CD4-positive, alpha-beta T cell treated with Interleukin-4 for 1 hour (primary cell): ENCODE data around the gene TCEA3.

Source experiments
- DNase-seq, 2 donors: peaks; one replicate each; pipeline ENCODE4 v3.0.0-alpha.2; 2020 to 2022

TCEA3 gene

DNA sequence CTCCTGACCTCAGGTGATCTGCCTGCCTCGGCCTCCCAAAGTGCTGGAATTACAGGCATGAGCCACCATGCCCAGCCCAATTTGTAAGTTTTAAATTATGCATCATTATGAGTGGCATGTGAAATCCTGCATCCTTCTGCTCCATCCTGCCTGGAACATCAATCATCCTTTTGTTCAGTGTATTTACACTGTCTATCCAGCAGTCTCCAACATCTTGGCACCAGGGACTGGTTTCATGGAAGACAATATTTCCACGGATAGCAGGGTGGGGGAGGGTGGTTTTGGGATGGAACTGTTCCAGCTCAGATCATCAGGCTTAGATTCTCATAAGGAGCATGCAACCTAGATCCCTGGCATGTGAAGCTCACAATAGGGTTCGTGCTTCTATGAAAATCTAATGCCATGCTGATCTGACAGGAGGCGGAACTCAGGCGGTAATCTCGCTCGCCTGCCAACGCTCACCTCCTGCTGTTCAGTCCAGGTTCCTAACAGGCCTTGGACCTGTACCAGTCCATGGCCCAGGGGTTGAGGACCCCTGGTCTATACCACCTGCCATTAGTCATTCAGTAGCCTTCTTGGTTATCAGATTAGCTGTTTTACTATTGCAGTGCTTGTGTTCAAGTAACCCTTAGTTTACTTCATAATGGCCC is 22.2 kb upstream of the TCEA3 start:
- DNase-seq, result no peak

DNA sequence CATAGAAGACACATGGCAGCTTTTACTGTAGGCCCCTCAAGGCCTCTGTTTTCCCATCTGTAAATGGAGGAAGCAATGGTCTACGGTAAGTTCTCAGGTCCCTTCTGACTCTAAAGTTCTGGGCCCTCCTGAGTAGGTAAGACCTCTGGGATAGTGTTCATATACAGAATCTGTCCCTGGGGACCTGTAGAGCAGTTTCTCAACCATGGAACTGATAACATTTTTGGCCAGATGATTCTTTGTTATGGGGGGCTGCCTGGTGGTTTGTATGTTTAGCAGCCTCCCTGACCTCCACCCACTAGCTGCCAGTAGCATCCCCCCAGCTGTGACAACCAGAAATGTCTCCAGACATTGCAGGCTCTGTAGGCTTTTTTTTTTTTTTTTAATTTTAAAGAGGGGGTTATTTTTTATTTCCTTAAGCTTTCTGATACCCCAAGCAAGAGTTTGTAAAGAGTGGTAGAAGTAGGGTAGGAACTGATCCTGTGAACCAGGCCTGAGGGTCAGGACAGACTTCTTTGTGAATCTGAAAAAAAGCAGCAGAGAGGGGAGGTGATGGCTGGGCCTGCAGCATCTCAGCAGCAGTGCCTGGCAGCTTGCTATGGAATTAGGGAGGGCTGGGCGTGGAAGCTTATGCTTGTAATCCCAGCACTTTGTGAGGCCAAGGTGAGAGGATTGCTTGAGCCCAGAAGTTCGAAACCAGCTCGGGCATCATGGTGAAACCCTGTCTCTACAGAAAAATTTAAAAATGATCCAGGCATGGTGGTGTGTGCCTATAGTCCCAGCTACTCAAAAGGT is 20.2 kb upstream of the TCEA3 start:
- DNase-seq, result no peak

DNA sequence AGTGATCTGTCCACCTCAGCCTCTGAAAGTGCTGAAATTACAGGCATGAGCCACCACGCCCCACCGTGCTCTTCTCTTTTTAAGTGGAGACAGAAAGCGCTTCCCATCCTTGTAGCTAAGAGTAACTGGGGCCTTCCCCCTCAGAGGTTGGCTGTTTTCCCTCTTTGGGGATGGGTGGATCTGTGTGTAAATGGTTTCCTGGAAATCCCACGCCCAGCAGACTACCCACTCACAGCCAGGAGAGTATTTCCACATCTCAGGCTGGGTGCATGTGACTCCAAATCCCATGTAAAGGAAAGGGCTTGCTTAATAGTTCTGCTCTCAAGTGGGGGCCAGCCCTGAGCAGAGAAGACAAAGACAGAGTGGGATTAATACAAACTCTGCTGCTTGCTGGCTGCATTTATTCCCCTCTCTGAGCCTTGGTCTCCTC is 19.6 kb upstream of the TCEA3 start:
- no peak for DNase-seq

GRCh38 chr1:23442751-23443150 is 18.2 kb upstream of the TCEA3 start:
- DNase-seq, result no peak

DNA sequence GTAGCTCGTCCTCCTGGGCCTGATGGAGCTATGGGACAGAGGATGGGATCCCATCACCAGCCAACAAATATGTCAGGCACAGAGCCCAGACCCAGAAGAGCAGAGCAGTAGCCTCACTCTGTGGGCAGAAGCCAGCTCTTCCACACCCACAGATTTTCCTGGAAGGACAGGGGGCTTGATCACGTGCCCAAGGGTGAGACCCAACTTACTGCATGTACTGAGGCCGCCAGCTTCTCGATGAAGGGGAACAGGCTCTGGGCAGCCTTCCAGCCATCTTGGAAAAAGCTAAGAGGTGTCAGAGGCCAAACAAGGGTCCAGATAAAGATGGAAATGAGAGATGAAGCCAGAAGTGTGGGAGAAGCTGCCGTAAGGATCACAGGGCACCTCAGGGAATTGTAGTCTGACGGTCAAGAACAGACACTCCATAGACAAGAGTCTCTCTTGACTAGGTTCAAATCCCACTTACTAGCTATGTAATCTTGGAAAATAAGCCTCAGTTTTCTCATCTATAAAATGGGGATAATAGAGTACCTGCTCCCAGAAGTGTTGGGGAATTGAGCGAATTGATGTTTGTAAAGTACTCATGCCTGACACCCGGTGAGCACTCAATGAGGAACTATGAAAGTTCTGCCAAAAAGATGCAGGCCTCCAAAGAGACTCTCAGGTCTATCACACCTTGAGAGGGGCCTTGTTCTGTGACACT is 17.0 kb upstream of the TCEA3 start:
- no peak for DNase-seq

DNA sequence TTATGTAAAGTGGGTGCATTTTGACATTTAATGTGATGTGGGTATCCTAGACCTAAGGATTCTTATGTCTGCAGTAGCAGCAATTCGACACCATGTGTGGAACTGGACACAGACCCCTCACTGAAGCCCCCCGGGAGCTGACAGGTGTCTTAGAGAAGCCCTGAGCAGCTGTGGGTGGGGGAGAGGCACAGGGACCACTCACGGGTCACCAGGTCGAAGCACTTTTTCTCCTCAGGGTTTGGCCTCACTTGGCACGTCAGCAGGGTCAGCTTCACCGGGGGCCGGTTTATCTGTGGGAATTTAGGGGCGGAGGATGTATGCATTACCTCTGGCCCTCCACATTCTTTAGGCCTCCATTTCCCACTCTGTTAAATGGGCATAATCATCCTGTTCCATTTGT is 14.0 kb upstream of the TCEA3 start:
- DNase-seq, result no peak

GRCh38 chr1:23437355-23437664 is 12.8 kb upstream of the TCEA3 start:
- DNase-seq, result no peak

DNA sequence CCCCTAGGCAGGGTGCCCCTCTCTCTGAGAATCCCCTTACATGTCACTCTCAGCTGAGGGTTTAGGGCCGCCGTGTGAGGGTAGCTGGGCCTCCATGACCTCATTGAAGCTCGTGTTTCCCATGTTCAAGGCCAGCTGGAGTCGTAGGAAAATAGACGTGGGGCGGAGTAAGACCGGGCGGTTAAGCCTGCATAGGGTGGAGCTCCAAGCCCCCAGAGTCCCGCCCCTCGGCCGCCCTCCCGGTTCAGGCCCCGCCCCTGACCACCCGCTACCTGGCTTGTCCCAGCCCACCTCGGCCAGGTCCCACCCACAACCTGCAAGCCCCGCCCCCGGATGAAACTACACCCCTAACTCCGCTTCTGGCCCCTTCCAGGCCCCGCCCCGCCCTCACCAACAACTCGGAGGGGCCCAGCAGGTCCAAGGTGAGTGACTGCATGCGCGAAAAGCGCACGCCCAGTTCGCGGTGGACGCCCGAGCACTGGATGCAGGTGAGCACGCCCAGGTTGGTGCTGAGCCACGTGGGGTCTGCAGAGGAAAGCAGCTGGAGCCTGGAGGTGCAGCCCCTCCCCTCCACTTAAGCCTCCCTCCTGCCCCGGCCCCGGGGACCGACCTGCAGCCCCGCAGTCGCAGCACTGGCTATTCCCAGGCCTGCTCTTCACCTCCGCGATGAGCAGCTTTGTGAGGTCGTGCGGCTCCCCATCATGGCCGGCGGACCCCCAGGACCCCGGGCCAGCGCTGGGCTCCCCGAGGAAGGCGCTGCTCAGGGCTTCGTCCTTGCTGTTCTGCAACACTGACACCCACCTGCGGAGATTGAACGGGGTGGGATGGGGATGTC is 12.2 kb upstream of the TCEA3 start:
- DNase-seq, result peak; percentile 58 to 60

DNA sequence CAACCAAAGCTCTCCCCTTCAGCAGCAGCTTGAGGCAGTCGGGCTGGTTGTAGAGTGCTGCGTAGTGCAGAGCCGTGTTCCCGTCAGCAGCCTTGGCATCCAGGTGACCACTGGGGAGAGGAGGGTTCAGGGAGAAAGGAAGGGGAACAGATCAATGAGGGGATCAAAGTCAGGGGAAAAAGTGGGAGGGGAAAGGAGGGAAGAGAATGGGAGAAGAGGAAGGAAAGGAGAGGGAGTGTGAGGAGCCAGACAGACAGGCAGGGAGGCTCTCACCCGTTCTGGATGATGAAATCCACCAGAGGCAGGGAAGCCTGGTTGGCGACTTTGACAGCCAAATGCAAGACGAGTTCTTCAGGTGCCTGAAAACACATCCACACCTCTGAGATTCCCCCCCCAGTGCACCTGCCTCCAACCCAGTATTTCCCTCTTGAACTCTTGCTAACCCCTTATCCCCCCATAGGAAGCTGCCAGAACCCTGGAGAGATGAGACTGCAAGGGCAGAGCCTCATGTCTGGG is 9.8 kb upstream of the TCEA3 start:
- DNase-seq, result no peak

DNA sequence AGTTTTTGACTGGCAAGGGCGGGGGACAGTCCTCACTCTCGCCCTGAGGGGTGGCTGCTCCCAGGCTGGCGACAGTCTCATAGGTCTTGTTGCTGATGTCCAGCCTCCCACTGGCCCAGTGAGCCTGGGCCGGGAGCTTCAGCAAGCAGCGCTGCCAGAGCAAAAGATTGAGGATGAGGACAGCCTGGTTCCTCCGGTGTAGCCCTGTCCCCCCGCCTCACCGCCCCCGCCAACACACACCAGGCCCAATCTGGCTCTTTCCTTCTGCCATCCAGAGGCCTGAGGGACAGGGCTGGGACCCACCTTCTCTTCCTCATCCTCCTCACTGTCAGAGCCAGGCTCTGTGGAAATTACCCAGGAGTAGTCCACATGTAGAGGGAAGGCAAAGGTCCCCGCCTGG is 8.6 kb upstream of the TCEA3 start:
- no peak for DNase-seq

- DNase-seq, result no peak
Measured at GRCh38 chr1:23431431-23431830, 6.9 kb upstream of the TCEA3 start.

DNA sequence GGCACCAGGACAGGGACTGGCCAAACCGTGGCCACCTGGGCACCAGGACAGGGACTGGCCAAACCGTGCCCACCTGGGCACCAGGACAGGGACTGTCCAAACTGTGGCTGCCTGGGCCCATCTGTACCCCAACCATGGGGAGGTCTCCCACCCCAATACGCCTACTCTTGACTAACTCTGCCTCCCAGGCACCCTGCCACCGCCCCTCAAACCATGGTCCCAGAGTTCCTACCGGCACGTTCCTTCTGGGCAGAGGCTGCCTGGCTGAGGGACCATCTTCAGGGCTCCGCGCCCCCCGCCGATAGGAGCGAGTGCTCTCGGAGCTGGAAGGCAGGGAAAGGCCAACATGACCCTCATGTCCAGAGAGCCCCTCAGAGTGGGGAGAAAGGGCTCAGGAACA is 6.3 kb upstream of the TCEA3 start:
- DNase-seq, result no peak

GRCh38 chr1:23428136-23428905 is 3.8 kb upstream of the TCEA3 start:
- no peak for DNase-seq

DNA sequence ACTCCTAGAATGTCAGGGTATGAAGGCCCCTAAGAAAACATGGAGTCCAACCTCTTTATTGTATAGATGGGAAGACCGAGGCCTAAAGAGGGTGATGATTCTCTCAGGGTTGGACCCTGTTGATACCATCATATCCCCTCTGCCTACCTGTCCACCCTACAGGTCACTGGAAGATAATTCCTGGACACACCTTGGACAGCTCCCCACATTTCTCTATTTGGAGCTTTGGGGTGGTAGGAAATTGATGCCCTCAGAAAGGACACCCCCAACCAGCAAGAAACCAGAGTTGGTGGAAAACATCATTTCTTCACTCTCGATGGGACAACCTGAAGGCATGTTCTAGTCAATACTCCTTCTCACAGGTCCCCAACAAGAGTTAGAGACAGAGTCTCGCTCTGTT is 3.0 kb upstream of the TCEA3 start:
- DNase-seq, result no peak

DNA sequence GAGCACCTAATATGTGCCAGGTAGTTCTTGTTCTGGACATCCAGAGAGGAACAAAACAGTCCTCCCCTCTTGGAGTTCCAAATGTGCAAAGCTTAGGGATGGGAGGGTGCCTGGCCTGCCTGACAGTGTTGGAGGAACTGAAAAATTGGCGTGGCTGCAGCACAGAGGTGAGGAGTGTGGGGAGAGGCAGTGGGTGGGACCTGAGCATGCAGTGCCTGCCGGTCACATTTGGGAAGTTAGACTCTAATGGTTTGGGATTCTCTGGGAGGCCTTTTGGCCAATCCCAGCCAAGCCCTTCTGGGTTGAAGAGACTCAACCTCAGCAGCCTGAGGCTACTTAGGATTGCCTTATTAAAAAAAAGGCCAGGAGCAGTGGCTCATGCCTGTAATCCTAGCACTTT is 2.3 kb upstream of the TCEA3 start:
- DNase-seq, result no peak

DNA sequence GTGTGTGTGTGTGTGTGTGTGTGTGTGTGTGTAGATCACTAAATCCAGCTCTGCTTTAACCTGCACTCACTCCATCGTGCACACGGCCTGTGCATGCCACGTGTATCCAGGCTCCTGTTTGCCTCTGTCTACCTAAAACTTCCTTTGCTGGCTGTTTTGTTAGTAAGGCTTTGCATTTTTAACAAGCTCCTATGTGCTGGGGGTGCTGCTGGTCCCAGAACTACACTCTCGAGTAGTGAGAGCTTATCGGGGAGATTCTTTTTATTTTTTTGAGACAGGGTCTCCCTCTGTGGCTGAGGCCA is 596 bp upstream of the TCEA3 start:
- DNase-seq, result no peak

GRCh38 chr1:23423415-23424292 is 894 bp downstream of the TCEA3 start:
- DNase-seq, result no peak

DNA sequence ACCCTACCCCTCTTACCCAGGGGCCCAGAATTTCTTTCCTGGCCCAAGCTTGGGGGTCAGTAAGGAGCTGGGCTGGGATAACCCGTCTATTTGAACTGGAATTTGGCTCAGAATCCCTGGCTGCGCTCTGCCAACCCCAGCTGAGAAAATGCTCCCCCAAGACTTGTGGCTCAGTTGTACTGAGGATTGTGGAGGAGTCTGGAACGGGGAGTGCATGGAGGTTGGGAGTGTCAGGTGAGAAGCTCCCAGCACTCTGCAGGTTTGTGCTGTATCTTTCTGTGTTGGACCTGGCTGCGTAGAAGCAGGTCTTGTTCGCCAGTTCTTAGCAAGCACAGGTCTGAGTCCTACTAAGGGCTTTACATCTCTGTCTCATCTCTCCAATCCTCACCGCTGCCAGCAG is 1.6 kb downstream of the TCEA3 start:
- DNase-seq, result no peak

DNA sequence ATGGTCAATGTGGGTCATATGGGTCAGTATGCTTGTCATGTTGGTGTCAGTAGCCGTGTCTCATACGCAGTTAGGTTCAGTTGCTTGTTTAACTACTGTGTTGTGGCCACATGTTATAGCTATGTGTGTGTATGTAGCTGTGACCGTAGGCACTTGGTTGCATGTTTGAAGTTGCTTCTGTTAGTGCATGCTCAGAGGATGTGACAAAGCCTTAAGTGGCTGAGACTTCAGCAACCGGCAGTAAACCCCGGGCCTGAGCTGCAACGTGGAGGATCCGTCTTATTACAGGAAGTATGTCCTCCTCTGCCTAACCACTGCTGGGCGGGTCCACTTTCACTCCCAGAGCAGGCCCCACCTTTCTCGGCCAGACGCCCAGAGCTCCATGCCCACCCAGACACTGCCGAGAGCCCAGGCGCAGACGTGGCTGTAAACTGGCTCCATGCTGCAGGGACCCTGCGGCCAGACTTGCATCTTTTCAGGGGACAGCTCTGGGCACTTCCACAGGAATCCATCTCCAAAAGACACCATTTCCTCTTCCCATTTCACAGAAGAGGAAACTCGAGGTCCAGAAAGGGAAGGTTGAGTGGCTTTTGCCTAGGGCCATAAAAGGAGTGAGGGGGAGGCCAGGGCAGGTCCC is 2.2 kb downstream of the TCEA3 start:
- peak; percentile 37 to 41 for DNase-seq

- DNase-seq, result no peak
Measured at GRCh38 chr1:23421753-23422240, 2.8 kb downstream of the TCEA3 start.

GRCh38 chr1:23421343-23421742 is 3.2 kb downstream of the TCEA3 start:
- no peak for DNase-seq
